MV-4-11 (cell line): ENCODE measurements around the gene RPS26.
A peak's percentile ranks its signal among the peaks of the same experiment; 100 is the strongest.
"Not testable (repeated sequence)": the region's sequence is repeated elsewhere in the genome, so short reads cannot be mapped to it uniquely, and the experiment has no call there.

Source experiments
- DNase-seq: peaks from one replicate; lab custom pipeline; 2025; lab: John Stamatoyannopoulos, UW

RPS26 gene

DNA sequence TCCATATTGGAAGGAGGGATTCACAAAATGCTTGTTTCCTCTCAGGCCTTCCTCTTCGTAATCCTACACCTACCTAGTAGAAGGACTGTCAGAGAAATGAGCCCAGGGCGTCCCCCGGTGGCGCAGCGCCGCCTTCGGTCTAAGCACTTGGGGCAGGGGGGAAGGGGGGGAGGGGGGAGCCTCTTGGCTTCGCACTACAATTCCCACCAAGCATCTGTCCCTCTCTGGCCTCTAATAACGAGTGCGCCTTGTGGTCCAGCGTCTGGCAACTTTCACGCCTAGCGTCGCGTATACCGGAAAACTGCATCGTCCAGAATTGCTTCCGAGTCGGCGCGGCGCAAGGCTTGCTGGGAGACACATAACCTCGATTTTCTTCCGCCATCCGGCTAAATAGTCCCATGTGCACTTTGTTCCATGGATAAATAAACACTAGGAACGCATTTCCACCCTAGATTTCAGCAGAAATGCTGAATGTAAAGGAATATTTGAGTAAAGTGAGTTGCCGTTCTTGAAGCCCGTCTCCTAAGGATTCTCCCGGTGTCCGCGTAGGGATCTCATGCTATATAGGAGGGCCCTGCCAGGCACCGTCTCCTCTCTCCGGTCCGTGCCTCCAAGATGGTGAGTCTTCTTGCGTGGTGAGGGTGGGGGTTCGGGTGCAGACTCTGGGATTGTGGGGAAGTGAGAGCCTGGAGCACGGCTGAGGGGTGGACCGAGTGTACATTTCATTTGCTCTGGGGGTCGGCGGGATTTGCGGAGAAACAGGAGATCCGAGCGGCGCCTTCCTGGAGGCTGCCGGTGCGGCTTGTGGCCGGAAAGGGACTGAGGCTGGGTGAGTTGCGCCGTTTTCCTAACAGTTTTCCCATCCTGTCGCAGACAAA lies at the start of gene RPS26:
Gene RPS26 (plus strand): TSS at position 367 of the 878 bp plus-strand sequence. CDS start 249 bp downstream, at position 616.
- peak; percentile 99 for DNase-seq

DNA sequence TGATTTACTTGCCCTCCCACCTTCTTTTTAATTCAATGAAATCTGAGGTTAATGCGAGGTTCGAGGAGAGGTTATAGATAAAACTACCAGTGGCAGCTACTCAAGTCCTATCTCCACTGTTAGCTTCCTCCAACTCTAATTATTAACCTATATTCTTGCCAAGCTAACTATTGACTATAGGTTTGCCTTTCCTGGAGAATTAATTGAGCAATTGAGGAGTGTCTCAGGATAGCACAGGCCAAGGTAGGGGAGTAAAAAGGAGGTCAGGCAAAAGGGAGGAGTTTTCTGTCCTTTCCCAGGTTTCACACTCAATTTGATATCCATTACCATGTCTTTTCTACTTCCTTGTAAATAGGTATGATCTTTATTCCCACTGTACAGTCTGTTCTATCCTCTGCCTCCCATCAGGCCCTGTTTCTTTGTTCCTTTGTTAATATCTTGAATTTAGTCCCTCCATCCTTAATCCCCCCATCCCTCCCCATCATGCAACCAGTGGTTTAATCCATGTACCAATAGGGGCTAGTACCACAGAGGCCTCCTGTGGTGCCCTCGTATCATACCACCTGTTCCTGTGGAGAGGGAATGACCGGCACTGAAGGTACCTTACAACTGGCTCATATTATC lies 48.4 kb upstream of the RPS26 start:
- no peak for DNase-seq

DNA sequence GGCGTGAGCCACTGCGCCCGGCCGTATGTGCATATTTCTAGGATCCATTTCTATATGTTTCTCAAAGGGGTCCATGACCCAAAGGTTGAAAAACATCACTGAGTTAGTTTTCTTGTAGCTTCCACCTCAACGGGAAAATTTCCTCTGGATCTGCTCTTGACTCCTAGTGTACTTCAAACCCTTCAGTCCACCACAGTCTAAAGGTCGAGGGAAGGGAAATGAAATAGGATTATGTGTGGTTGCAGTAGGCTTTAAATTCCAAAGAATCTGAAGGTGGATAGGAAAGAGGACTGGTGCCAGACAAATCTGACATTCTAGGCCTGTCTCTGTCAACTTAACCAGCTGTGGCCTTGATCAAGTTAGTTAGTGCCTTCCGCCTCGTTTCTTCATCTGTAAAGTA lies 46.4 kb upstream of the RPS26 start:
- DNase-seq: no peak

DNA sequence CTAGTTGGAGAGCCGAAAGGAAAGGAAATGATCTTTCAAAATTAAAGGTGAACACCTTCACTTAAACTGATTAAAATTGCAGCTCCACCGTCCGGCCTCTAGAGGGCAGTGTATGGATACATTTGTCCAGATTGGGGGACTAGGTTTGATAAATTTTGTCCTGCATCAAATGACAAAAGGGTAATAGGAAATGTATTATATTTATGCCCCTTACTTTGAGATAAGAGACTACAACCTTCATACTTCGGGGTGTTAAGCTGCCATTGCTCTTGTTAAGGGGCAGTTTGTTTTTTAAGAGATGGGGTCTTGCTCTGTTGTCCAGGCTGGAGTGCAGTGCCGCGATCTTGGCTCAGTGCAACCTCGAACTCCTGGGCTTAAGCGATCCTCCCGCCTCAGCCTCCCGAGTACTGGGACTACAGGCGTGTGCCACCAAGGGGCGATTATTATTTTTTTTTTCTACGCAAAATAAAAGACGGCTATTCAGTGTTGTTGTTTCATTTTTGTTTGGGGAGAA lies 45.5 kb upstream of the RPS26 start:
- DNase-seq: peak; percentile 64

DNA sequence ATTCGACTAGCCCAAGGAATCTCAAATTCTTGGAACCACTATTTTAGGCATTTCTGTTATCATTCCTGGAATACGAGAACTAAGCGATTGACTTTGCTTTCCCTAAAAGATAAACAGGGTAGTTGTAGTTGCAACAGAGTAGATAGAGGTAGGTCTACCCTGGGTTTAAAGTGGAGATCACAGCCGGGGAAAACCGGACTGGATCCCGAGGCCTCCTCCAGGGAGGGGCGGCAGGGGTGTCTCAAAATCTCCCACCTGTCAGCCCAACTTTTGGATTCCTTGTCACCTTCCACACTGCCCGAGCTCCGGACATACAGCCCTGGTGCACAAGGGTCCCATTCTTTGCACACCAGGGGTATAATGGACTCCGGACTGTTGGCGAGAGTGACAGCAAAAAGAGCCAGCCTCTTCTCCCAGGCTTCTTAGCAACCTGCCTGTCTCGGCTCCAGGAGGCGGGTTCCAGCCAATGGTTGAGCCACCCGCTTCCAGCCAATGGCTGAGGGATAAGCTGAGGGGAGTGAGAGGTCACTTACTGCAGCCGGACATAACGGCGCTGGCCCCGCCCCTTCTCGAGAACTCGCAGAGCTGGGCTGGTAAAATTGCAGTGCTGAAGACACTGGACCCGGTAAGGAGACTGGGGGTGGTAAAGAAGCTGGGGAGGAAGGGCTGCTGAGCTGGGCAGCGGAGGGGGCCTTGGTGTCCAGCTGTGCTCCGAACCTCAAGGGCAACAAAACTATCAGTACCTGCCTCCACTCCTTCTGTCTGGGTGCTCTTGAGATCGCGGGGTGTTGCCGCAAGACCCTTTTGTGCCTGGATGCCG lies 44.8 kb upstream of the RPS26 start, which contains the start of gene SUOX:
Gene SUOX (plus strand): TSS at position 562 of the 820 bp plus-strand sequence. CDS start 4,946 bp downstream, outside the sequence.
- DNase-seq: peak; percentile 97

DNA sequence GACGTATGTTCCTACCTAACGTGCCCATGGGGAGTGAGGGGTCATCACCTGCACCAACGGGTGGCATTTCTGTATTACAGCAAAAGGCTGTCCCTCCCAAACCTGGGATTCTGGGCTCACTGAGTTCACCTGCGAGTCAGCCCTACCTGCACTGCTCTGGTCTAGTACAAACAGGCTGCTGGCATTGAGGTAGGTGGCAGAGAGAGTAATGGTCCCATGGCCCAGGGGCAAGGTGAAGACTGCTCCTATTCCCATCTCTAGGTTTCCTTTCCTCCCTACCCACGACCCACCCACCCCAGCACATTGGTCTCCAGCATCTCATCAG lies 44.2 kb upstream of the RPS26 start:
- no peak for DNase-seq

DNA sequence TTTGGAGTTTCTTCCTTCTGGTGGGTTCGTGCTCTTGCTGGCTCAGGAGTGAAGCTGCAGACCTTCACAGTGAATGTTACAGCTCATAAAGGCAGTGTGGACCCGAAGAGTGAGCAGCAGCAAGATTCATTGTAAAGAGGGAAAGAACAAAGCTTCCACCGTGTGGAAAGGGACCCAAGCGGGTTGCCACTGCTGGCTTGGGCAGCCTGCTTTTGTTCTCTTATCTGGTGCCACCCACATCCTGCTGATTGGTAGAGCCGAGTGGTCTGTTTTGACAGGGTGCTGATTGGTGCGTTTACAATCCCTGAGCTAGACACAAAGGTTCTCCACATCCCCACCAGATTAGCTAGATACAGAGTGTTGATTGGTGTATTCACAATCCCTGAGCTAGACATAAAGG lies 42.2 kb upstream of the RPS26 start:
- DNase-seq: not testable (repeated sequence)

DNA sequence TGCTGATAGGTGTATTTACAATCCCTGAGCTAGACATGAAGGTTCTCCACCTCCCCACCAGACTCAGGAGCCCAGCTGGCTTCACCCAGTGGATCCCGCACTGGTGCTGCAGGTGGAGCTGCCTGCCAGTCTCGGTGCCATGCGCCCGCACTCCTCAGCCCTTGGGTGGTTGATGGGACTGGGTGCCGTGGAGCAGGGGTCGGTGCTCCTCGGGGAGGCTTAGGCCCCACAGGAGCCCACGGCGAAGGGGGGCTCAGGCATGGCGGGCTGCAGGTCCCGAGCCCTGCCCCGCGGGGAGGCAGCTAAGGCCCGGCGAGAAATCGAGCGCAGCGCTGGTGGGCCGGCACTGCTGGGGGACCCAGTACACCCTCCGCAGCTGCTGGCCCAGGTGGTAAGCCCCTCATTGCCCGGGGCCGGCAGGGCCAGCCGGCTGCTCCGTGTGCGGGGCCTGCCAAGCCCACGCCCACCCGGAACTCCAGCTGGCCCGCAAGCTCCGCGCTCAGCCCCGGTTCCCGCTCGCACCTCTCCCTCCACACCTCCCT lies 41.6 kb upstream of the RPS26 start:
- not testable (repeated sequence) for DNase-seq

DNA sequence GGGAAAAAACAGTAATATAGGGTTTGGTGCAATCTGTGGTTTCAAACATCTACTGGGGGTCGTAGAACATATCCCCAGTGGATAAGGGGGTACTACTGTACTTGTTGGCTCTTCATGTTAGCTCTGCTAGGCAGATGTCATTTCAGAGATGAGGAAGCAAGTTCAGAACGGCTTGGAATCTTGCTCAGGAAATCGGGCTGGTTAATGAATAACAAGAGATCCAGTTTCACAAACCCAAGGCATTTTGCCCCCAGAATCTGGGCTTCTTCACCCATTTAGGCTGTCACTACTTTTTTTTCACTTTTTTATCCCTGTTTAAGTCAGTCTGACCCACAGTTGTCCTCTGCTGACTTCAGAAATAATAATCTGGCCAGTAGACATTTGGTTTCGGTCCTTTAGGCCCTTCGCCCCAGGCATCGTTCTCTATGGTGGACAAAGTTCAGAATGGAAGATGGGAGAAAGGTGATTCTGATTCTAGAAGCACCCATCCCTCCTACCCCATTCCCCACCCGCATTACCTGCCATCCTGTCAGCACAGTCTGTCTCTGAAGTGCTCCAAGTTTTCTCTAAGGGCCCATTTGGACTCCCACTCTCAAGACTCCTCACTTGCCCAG lies 40.1 kb upstream of the RPS26 start:
- DNase-seq: no peak

DNA sequence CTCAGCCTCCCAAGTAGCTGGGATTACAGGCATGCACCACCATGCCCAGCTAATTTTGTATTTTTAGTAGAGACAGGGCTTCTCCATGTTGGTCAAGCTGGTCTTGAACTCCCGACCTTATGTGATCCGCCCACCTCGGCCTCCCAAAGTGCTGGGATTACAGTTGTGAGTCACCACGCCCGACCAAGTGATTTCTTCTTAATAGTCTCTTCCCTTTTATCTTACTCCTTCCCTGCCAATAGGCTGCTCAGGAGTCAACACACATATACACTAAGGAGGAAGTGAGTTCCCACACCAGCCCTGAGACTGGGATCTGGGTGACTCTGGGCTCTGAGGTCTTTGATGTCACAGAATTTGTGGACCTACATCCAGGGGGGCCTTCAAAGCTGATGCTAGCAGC lies 38.3 kb upstream of the RPS26 start:
- DNase-seq: peak; percentile 93

DNA sequence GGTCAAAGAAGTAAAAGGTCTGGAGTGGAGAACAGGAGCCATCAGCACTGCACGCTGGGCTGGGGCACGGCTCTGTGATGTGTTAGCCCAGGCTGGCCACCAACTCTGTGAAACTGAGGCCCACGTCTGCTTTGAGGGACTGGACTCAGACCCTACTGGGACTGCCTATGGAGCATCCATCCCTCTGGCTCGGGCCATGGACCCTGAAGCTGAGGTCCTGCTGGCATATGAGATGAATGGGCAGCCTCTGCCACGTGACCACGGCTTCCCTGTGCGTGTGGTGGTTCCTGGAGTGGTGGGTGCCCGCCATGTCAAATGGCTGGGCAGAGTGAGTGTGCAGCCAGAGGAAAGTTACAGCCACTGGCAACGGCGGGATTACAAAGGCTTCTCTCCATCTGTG lies 37.5 kb upstream of the RPS26 start:
- no peak for DNase-seq

DNA sequence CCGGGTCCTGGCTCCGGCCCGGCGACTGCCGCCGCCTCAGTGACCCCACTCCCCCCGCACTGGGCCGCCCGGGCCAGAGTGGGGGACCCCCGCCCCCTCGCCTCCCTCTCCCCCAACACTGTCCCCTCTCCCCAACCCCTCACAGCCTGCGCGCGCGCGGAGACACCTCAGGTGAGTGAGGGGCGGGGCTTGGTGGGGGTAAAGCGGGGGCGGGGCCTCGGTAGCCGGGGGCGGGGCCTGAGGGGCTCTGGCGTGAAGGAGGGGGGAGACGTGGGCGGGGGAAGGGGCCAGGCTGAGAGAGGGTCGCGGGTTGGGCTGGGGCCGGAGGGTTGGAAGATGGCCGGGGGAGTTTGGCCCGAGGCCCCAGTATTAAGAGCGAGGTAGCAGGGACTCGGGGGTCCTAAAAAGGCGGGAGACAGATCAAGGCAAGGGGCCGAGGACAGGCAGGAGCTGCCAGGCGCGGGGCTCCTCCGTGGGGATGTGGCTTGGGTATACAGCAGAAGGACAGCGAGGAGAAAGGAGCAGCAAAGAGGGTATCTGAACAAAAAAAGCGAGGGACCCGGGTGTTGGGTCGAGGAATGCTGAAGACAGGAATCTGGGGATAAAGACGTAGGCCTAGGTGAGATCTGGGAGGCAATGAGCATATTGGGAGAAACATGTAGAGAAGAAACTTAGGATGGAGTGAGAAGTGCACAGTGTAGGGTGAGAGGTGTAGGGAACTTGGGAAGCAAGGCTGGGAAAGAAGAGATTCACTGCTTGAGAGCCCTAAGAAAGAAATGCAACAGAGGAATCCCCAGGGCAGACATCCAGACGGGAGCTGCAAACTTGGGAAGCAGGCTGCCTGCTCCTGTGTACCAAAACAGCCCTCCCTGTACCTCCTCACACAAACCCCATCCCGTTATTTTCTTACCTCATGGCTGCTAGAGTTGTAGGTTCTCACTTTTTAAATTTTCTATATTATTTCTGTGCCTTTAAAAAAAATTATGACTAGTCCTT lies 33.9 kb upstream of the RPS26 start:
- no peak for DNase-seq

DNA sequence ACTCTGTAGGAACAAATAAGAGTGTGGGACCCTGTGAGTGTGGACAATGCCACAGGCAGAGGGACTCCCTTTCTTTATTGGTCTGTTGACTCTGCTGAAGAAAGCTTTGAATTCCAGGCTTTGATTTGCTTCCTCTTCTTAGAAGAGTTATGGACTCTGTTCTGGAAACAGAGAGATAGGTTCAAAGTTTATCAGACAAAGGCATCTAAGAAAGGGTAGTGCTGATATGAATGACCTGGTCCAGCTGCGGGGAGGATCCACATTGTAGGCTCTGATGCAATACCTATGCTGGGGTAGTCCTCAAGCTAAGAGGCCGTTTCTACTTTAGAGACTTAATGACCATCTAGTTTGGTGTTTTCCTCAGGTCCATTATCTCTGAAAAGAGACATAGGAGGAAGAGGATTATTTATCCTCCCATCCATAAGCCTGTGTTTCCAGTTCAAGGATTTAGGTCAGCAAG lies 31.6 kb upstream of the RPS26 start:
- DNase-seq: no peak

DNA sequence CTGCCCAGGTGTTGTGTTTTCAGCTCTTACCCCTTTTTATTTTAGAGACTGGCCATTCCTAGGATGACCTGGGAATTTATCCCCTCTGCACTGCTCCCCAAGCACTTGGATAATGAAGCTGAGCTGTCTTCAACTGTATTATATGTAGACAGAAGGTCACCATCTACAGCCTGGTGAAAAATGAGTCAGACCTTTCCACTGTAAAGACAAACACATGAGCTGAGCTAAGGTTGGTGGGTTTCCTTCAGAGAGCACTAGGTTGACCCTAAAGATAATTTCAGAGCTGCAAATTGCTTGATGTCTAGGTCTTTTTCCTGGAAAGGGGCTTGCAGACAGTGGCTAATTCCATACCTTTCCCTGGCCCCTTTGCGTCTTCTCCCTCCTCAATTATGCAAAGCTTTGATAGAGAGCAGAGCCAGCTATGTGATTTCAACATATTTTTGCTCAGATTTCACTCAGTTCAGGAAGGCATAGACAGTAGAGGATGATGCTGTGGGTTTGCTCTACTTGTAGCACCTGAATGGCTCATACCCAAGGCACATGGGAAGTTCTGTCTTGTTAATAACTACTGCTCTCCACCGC lies 30.1 kb upstream of the RPS26 start:
- DNase-seq: no peak

DNA sequence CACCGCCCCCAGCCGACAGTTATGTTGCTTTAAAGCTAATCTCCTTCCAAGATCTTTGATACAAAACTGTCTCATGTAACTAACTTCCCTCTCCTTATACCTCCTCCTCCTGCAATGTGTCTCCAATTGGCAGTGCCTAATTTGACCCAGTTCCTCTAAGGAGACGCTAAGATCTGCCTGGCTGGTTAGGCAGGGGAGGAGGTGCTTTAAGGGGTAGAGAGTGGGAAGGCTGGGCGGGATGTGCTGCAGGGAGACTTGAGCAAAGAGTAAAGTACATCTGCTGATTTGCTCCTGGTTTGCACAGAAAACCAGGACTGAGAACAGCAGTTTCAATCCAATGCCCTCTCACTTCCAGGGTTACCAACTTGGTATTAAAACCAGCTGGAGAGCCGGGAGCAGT lies 28.2 kb upstream of the RPS26 start:
- no peak for DNase-seq

DNA sequence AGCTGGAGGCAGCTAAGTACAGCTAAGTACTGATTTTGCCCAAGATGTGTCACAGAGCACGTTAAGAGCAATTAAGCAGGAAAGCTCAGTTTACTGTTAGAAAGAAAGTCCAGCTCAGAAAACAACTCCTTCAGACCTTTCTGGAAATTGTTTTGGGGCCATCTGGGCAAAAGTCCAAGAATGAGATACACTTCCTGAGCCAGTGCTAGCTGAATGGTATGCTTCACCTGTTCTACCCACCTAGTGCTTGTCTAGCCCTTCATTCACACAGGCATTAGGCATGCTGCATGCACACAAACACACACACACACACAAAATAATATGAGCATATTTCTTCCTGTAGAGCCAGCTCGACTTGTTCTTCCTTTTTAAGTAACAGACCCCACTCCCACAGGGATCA lies 27.5 kb upstream of the RPS26 start:
- DNase-seq: no peak

DNA sequence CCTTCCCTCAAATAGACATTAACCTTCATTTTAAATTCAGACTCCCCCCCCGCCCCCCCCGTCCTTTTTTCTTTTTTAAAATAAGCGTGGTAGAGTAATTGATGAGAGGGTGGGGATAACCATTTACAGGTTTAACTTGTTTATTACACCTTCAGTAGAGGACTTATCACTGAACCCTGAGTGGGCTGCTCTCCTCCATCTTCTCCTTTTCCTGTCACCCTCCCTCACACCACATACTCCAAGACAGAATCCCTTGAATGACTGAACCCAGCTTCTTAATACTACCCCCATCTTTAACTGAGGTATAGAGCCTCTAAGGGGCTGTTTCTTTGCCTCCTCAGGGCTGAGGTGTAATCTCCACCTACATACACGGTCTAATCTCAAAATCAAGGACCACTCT lies 24.5 kb upstream of the RPS26 start:
- DNase-seq: no peak

DNA sequence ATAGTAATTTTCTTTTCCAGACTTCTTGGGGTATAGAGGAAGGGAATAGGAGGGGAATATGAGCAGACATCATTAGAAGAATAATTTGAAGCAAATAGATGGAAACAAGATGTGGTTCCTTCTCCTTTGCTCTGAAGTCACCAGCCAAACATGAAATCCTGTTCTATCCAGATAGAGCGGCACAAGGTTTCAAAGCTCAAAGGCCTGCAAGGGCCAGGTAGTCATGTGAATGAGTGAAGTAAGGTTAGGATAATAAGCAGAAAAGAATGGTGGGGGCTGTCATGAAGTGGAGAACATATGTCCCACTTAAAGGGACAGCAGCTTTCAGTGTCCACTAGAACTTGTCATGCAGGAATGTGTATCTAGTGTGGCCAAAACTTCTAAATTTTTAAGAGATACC lies 23.4 kb upstream of the RPS26 start:
- no peak for DNase-seq

DNA sequence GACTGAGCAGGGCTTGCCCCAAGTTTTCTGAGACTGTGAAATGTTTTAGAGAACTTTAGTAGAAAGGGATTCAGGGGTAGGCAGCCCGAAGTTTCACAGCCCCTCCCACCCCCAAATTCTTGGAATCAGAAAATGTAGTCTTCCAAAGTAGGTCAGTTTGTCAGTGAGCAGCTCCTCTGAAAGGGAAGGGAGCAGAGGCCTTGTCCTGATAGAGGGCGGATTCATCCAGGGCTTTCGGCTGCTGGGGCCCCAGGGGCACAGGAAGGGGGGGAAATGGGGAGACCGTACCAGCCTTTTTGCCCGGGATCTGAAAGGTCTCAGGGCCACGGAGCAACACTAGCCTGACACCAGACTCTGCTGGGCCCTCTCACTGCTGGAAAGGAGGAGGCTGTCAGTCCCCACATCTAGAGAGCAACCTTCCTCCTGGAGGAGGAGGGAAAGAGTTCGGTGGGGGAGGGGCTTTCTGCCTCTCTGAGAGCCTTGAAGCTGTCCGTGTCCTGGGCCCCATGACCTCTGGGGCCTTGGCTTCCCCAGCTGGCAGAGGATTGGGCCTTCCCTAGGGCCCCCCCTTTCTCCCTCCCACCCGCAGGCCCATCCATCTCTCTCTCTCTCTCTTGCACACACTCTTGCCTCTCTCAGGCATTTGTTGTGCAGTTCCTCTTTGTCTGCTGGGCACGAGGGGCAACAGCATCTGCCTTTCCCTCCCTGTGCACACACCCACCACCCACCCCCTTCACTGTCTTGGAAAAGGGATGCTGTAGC lies 21.1 kb upstream of the RPS26 start, which contains the start of gene IKZF4:
Gene IKZF4 (plus strand): TSS at position 621 of the 762 bp plus-strand sequence. CDS start 451 bp downstream, outside the sequence.
- peak; percentile 89 for DNase-seq
